GM12878 (cell line): ENCODE measurements around the gene FLII.

Experiments
- CBX3 ChIP-seq: fragments of 200-600 bp; sonication (generic); IDR thresholded peaks from 2 replicates; pipeline ENCODE4 v1.6.1; 2016; ENCODE audit warnings: low read depth, borderline replicate concordance
- CBX5 ChIP-seq: sonication (generic); IDR thresholded peaks from 2 replicates; pipeline ENCODE4 v1.6.1; 2016; ENCODE audit warnings: low read depth, moderate library complexity, mild to moderate bottlenecking, inconsistent platforms
- CEBPB ChIP-seq, 2 experiments: fragments of 150-350 bp in 1 of 2; IDR thresholded peaks; 2 replicates each; pipeline ENCODE4 v1.6.1; 2012 to 2014; ENCODE audit warnings: low read depth in 2 of 2, low read length in 2 of 2, borderline replicate concordance in 1 of 2, inconsistent platforms in 1 of 2
- SMAD1 ChIP-seq: fragments of 450-650 bp; IDR thresholded peaks from 2 replicates; pipeline ENCODE4 v1.6.1; 2018; ENCODE audit warnings: mild to moderate bottlenecking, low read depth; ENCODE audit not compliant: partially characterized antibody
- SUZ12 ChIP-seq: fragments of 200-600 bp; sonication (generic); IDR thresholded peaks from one replicate; pipeline ENCODE4 v1.6.1; 2018; ENCODE audit warnings: antibody characterized with exemption, mild to moderate bottlenecking; ENCODE audit not compliant: unreplicated experiment
- YBX1 ChIP-seq: fragments of 450-650 bp; IDR thresholded peaks from 2 replicates; pipeline ENCODE4 v1.6.1; 2016; ENCODE audit warnings: antibody characterized with exemption
- ZNF24 ChIP-seq: fragments of 450-650 bp; IDR thresholded peaks from 2 replicates; pipeline ENCODE4 v1.6.1; 2017; ENCODE audit warnings: antibody characterized with exemption, mild to moderate bottlenecking
- TF ChIP-seq, protein P1 (sequence below): IDR thresholded peaks from 2 replicates; pipeline ENCODE4 v1.6.1; 2011; ENCODE audit warnings: borderline replicate concordance, low read depth, mild to moderate bottlenecking, moderate library complexity, mixed read lengths, low read length; ENCODE audit not compliant: insufficient read depth; ENCODE audit errors: extremely low read length
- TF ChIP-seq, protein P2 (sequence below): fragments of 450-650 bp; IDR thresholded peaks from 2 replicates; pipeline ENCODE4 v1.6.1; 2018; ENCODE audit warnings: mild to moderate bottlenecking, low read depth, moderate library complexity; ENCODE audit not compliant: partially characterized antibody
- TF ChIP-seq, protein P3 (sequence below): IDR thresholded peaks from 2 replicates; pipeline ENCODE4 v1.6.1; 2011; ENCODE audit warnings: low read depth, low read length, improper control_type of control experiment, borderline replicate concordance
- TF ChIP-seq, protein P4 (sequence below), 3 experiments: IDR thresholded peaks in 2 of 3; conservative IDR thresholded peaks in 1 of 3; 2 replicates each; pipeline ENCODE4 v1.5.1; 2011; ENCODE audit warnings: low read depth in 3 of 3, low read length in 3 of 3, mild to moderate bottlenecking in 3 of 3, control low read depth in 2 of 3, moderate library complexity in 2 of 3, inconsistent platforms in 1 of 3, mixed read lengths in 1 of 3; ENCODE audit not compliant: control insufficient read depth in 2 of 3, insufficient read depth in 1 of 3; ENCODE audit errors: extremely low read depth in 1 of 3
- TF ChIP-seq, protein P5 (sequence below): IDR thresholded peaks from 2 replicates; pipeline ENCODE4 v1.6.1; 2012; ENCODE audit warnings: low read depth, low read length, improper control_type of control experiment

DNA sequence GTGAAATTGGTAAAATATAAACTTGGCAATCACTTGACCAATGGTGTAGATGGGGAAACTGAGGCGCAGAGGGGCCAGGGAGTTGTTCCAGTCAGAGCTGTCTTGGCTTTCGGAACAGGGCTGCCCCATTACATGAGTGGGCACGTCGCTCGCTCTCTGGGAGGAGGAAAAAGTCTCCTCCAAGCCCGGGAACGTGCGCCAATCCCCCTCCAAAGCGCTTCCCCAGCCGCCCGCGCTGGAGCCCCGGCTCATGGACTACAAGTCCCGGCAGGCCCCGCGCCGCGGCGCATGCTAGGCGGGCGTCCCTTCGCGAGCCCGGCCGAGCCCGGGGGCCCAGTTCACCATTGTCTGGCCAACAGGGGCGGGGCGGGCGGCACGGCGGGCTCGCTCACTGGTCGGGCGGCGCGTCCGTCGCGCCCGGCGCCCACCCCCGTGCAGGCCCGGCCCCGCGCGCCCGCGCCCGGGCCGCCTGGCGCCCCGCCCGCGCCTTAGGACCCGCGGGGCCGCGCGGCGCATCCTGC lies 33.4 kb downstream of the FLII start, which contains the start of gene LLGL1:
- TF ChIP-seq CBX3 (no peak), YBX1 (no peak), SMAD1 (no peak), CBX5 (no peak), CEBPB (IDR thresholded peaks at IDR 0.05; ENCODE audit: borderline replicate concordance in 1 of 2, low read depth in 2 of 2, low read length in 2 of 2) (no peak), ZNF24 (no peak), SUZ12 (no peak)
- TF ChIP-seq, protein P1, sequence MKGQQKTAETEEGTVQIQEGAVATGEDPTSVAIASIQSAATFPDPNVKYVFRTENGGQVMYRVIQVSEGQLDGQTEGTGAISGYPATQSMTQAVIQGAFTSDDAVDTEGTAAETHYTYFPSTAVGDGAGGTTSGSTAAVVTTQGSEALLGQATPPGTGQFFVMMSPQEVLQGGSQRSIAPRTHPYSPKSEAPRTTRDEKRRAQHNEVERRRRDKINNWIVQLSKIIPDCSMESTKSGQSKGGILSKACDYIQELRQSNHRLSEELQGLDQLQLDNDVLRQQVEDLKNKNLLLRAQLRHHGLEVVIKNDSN: no peak
- TF ChIP-seq, protein P2, sequence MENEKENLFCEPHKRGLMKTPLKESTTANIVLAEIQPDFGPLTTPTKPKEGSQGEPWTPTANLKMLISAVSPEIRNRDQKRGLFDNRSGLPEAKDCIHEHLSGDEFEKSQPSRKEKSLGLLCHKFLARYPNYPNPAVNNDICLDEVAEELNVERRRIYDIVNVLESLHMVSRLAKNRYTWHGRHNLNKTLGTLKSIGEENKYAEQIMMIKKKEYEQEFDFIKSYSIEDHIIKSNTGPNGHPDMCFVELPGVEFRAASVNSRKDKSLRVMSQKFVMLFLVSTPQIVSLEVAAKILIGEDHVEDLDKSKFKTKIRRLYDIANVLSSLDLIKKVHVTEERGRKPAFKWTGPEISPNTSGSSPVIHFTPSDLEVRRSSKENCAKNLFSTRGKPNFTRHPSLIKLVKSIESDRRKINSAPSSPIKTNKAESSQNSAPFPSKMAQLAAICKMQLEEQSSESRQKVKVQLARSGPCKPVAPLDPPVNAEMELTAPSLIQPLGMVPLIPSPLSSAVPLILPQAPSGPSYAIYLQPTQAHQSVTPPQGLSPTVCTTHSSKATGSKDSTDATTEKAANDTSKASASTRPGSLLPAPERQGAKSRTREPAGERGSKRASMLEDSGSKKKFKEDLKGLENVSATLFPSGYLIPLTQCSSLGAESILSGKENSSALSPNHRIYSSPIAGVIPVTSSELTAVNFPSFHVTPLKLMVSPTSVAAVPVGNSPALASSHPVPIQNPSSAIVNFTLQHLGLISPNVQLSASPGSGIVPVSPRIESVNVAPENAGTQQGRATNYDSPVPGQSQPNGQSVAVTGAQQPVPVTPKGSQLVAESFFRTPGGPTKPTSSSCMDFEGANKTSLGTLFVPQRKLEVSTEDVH: no peak
- TF ChIP-seq, protein P3, sequence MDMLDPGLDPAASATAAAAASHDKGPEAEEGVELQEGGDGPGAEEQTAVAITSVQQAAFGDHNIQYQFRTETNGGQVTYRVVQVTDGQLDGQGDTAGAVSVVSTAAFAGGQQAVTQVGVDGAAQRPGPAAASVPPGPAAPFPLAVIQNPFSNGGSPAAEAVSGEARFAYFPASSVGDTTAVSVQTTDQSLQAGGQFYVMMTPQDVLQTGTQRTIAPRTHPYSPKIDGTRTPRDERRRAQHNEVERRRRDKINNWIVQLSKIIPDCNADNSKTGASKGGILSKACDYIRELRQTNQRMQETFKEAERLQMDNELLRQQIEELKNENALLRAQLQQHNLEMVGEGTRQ: no peak
- TF ChIP-seq, protein P4, sequence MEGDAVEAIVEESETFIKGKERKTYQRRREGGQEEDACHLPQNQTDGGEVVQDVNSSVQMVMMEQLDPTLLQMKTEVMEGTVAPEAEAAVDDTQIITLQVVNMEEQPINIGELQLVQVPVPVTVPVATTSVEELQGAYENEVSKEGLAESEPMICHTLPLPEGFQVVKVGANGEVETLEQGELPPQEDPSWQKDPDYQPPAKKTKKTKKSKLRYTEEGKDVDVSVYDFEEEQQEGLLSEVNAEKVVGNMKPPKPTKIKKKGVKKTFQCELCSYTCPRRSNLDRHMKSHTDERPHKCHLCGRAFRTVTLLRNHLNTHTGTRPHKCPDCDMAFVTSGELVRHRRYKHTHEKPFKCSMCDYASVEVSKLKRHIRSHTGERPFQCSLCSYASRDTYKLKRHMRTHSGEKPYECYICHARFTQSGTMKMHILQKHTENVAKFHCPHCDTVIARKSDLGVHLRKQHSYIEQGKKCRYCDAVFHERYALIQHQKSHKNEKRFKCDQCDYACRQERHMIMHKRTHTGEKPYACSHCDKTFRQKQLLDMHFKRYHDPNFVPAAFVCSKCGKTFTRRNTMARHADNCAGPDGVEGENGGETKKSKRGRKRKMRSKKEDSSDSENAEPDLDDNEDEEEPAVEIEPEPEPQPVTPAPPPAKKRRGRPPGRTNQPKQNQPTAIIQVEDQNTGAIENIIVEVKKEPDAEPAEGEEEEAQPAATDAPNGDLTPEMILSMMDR (IDR thresholded peaks at IDR 0.05 in 2 of 3, conservative IDR thresholded peaks at IDR 0.05 in 1 of 3; ENCODE audit: control insufficient read depth in 2 of 3, extremely low read depth in 1 of 3, insufficient read depth in 1 of 3, low read depth in 3 of 3, low read length in 3 of 3): no peak
- TF ChIP-seq, protein P5, sequence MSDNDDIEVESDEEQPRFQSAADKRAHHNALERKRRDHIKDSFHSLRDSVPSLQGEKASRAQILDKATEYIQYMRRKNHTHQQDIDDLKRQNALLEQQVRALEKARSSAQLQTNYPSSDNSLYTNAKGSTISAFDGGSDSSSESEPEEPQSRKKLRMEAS: no peak
